GM18909 (cell line): Measurements from ENCODE around the gene HOMEZ.
"Not testable (repeated sequence)": the region's sequence is repeated elsewhere in the genome, so short reads cannot be mapped to it uniquely, and the experiment has no call there.

Source experiments
- ATAC-seq: cut with Tn5 transposase; IDR thresholded peaks from one replicate; pipeline ENCODE4 v1.9.1; 2021; ENCODE audit warnings: mild to moderate bottlenecking; ENCODE audit not compliant: unreplicated experiment, poor library complexity

HOMEZ gene

GRCh38 chr14:23286020-23286901 lies at the start of gene HOMEZ:
TSS of gene HOMEZ (minus strand) at chr14:23286132. CDS start at chr14:23285952, 180 bp downstream.
- ATAC-seq: peak; percentile 98

GRCh38 chr14:23335623-23336022 lies 49.7 kb upstream of the HOMEZ start:
- ATAC-seq: no peak

- ATAC-seq: peak; percentile 58
These were observed 42.2 kb upstream of the HOMEZ start for GRCh38 chr14:23327947-23328744.

- no peak for ATAC-seq
These were observed 40.8 kb upstream of the HOMEZ start for GRCh38 chr14:23326491-23327332.

- ATAC-seq: not testable (repeated sequence)
These were observed 39.8 kb upstream of the HOMEZ start for GRCh38 chr14:23325746-23326145.

- no peak for ATAC-seq
These were observed 39.1 kb upstream of the HOMEZ start for GRCh38 chr14:23324993-23325392.

- ATAC-seq: no peak
These were observed 38.5 kb upstream of the HOMEZ start for GRCh38 chr14:23324455-23324846.

GRCh38 chr14:23323838-23324454 lies 38.0 kb upstream of the HOMEZ start:
- no peak for ATAC-seq

GRCh38 chr14:23322568-23323517 lies 36.9 kb upstream of the HOMEZ start:
- ATAC-seq: no peak

- peak; percentile 13 for ATAC-seq
These were observed 35.9 kb upstream of the HOMEZ start for GRCh38 chr14:23321572-23322547.

- ATAC-seq: peak; percentile 90
These were observed 34.9 kb upstream of the HOMEZ start, which contains the start of gene PABPN1 for GRCh38 chr14:23320584-23321571. TSS of gene PABPN1 (plus strand) at chr14:23321457. CDS start at chr14:23321470, 13 bp downstream.

- ATAC-seq: no peak
These were observed 34.0 kb upstream of the HOMEZ start for GRCh38 chr14:23319746-23320583.

- no peak for ATAC-seq
These were observed 30.4 kb upstream of the HOMEZ start for GRCh38 chr14:23316300-23316699.

- ATAC-seq: no peak
These were observed 24.6 kb upstream of the HOMEZ start for GRCh38 chr14:23310546-23310945.

- no peak for ATAC-seq
These were observed 23.0 kb upstream of the HOMEZ start for GRCh38 chr14:23308721-23309445.
